NCI-H2029 treated with DMSO at 0.1 percent for 48 hours (cell line): ENCODE data around the gene AARS1.
"Not testable (repeated sequence)": the region's sequence is repeated elsewhere in the genome, so short reads cannot be mapped to it uniquely, and the experiment has no call there.

Source experiments
- DNase-seq: peaks from one replicate; lab custom pipeline; 2025; lab: John Stamatoyannopoulos, UW

AARS1 gene

GRCh38 chr16:70224645-70225044 is 64.7 kb downstream of the AARS1 start:
- DNase-seq = not testable (repeated sequence)

- not testable (repeated sequence) for DNase-seq
These were observed 65.3 kb downstream of the AARS1 start for GRCh38 chr16:70223971-70224513.

GRCh38 chr16:70223216-70223615 is 66.1 kb downstream of the AARS1 start:
- DNase-seq = not testable (repeated sequence)

GRCh38 chr16:70222574-70222973 is 66.7 kb downstream of the AARS1 start:
- not testable (repeated sequence) for DNase-seq

GRCh38 chr16:70218586-70218985 is 70.7 kb downstream of the AARS1 start:
- not testable (repeated sequence) for DNase-seq

GRCh38 chr16:70206382-70206781 is 82.9 kb downstream of the AARS1 start:
- not testable (repeated sequence) for DNase-seq

GRCh38 chr16:70204668-70205405 is 84.5 kb downstream of the AARS1 start:
- not testable (repeated sequence) for DNase-seq

GRCh38 chr16:70204010-70204409 is 85.3 kb downstream of the AARS1 start:
- not testable (repeated sequence) for DNase-seq

- not testable (repeated sequence) for DNase-seq
These were observed 85.8 kb downstream of the AARS1 start for GRCh38 chr16:70203508-70203907.
